Neural crest cell (in vitro differentiated cells): ENCODE results near the gene KRTAP10-4. TPM values are rescaled to one million over a fixed set of nuclear protein-coding genes. Genes with fewer than 3 reads are reported as not detected.

ENCODE experiments used
- DNase-seq: peaks from one replicate; pipeline ENCODE4 v3.0.0; 2021; ENCODE audit warnings: low read depth, mixed read lengths, low spot score
- H3K27ac Mint-ChIP-seq: one replicate; pipeline ENCODE4 v1.8.0; 2021; ENCODE audit warnings: mild to moderate bottlenecking, mixed read lengths; ENCODE audit not compliant: unreplicated experiment
- H3K27me3 Mint-ChIP-seq: 2 replicates; pipeline ENCODE4 v1.8.0; 2021; ENCODE audit warnings: low read depth, mild to moderate bottlenecking, mixed read lengths
- H3K36me3 Mint-ChIP-seq: 2 replicates; pipeline ENCODE4 v1.8.0; 2021; ENCODE audit warnings: low read depth, mild to moderate bottlenecking, mixed read lengths
- H3K4me1 Mint-ChIP-seq: 2 replicates; pipeline ENCODE4 v1.8.0; 2021; ENCODE audit warnings: mixed read lengths
- H3K4me3 Mint-ChIP-seq: one replicate; pipeline ENCODE4 v1.8.0; 2021; ENCODE audit warnings: mild to moderate bottlenecking, mixed read lengths
- H3K9me3 Mint-ChIP-seq: 2 replicates; pipeline ENCODE4 v1.8.0; 2021; ENCODE audit warnings: mixed read lengths
- CTCF ChIP-seq: fragments of 200-600 bp; sonication (generic); conservative IDR thresholded peaks from 2 replicates; pipeline ENCODE4 v1.5.0; 2021; ENCODE audit warnings: antibody characterized with exemption, mild to moderate bottlenecking
- total RNA-seq: library from RNA; stranded (reverse); gene quantifications from 2 replicates; pipeline ENCODE4 v1.2.1, GENCODE V29; 2021

KRTAP10-4 gene
- total RNA-seq, 1 donor from 2014 or later: not detected

GRCh38 chr21:44583089-44583799 lies 9.7 kb downstream of the KRTAP10-4 start:
- Mint-ChIP-seq H3K27me3 (peaks cover 44% of the 10 kb centered on the region), H3K4me1 (peaks cover 12% of the 10 kb centered on the region), H3K27ac (no peak overlapping the region), H3K36me3 (peaks cover 10% of the 10 kb centered on the region), H3K9me3 (peaks cover 6% of the 10 kb centered on the region), H3K4me3 (no peak overlapping the region)
- no peak for DNase-seq
- no peak for TF ChIP-seq CTCF

- DNase-seq: no peak
- Mint-ChIP-seq H3K4me3 (no peak overlapping the region), H3K4me1 (peaks cover 12% of the 10 kb centered on the region), H3K27ac (no peak overlapping the region), H3K9me3 (peaks cover 5% of the 10 kb centered on the region), H3K36me3 (peaks cover 9% of the 10 kb centered on the region), H3K27me3 (peaks cover 44% of the 10 kb centered on the region)
- no peak for TF ChIP-seq CTCF
Observed at GRCh38 chr21:44583800-44584147, 10.2 kb downstream of the KRTAP10-4 start.

GRCh38 chr21:44585892-44586291 lies 12.4 kb downstream of the KRTAP10-4 start:
- peaks cover 44% of the 10 kb centered on the region for H3K27me3 Mint-ChIP-seq
- TF ChIP-seq CTCF: no peak
- H3K27ac Mint-ChIP-seq: no peak overlapping the region
- peaks cover 12% of the 10 kb centered on the region for H3K4me1 Mint-ChIP-seq
- no peak for DNase-seq
- H3K36me3 Mint-ChIP-seq: peaks cover 9% of the 10 kb centered on the region
- H3K4me3 Mint-ChIP-seq: no peak overlapping the region
- H3K9me3 Mint-ChIP-seq: peaks cover 5% of the 10 kb centered on the region

GRCh38 chr21:44589094-44589493 lies 15.6 kb downstream of the KRTAP10-4 start:
- H3K27me3 Mint-ChIP-seq: peaks cover 30% of the 10 kb centered on the region
- peaks cover 14% of the 10 kb centered on the region for H3K4me1 Mint-ChIP-seq
- H3K36me3 Mint-ChIP-seq: no peaks in the 10 kb centered on the region
- TF ChIP-seq CTCF: no peak
- H3K4me3 Mint-ChIP-seq: no peak overlapping the region
- no peaks in the 10 kb centered on the region for H3K9me3 Mint-ChIP-seq
- DNase-seq: no peak
- no peak overlapping the region for H3K27ac Mint-ChIP-seq

GRCh38 chr21:44589586-44590305 lies 16.2 kb downstream of the KRTAP10-4 start:
- no peak for TF ChIP-seq CTCF
- H3K27me3 Mint-ChIP-seq: peaks cover 26% of the 10 kb centered on the region
- peaks cover 18% of the 10 kb centered on the region for H3K4me1 Mint-ChIP-seq
- no peak for DNase-seq
- peak overlapping the region; percentile 78 for H3K27ac Mint-ChIP-seq
- no peaks in the 10 kb centered on the region for H3K36me3 Mint-ChIP-seq
- no peak overlapping the region for H3K4me3 Mint-ChIP-seq
- no peaks in the 10 kb centered on the region for H3K9me3 Mint-ChIP-seq
